ENCODE results near the gene NUP93. TPM values are rescaled to one million over a fixed set of nuclear protein-coding genes. Genes with fewer than 3 reads are reported as not detected.

NUP93 gene
- total and polyA plus RNA-seq, 2 of the 8 experiments (the other 6 are each of a cell fraction or from before 2014, with no cell fraction given): 147 to 201 TPM

- POLR2A ChIA-PET (ENCODE audit: partially characterized antibody): interaction anchor here (0.8 to 3.1 kb wide), 3 partner anchors 64 to 80 kb away, joined by 3 to 12 read pairs (median 3); no protein-coding TSS in a partner anchor
- H2AFZ ChIP-seq (ENCODE audit: low read length): peak overlapping the region; percentile 93; the same call in 1 of the 2 replicates
- H4K5ac ChIP-seq (ENCODE audit: insufficient read length, low read depth, low read length): no peak overlapping the region
- H3K27ac ChIP-seq (ENCODE audit: low read depth, low read length): no peak overlapping the region
- no peak overlapping the region for H3K4ac ChIP-seq (replicated peaks; ENCODE audit: insufficient read length, low read depth, low read length)
- peak; percentile 39 for FAIRE-seq
- no peaks in the 10 kb centered on the region for H3K79me1 ChIP-seq (ENCODE audit: low read depth, low read length)
- H3K9me3 ChIP-seq (ENCODE audit: insufficient read depth in 2 of 2, low read depth in 1 of 2, low read length in 1 of 2): no peaks in the 10 kb centered on the region
- no peak overlapping the region for H3K9ac ChIP-seq (replicated peaks in 1 of 4; ENCODE audit: extremely low read depth in 1 of 4, low read depth in 3 of 4, low read length in 3 of 4)
- no peaks in the 10 kb centered on the region for H3K4me1 ChIP-seq (replicated peaks in 1 of 4; ENCODE audit: control insufficient read depth in 3 of 4, insufficient read depth in 4 of 4, low read length in 3 of 4)
- no peak overlapping the region for H4K8ac ChIP-seq (ENCODE audit: extremely low read depth, insufficient read depth, low read length)
- 81% methylated on average over 23 of the region's 23 CpGs; no CpG with 5 or more reads in 1 of the 2 experiments for WGBS, 2 experiments (ENCODE audit: extremely low coverage in 1 of 2, insufficient coverage in 1 of 2, insufficient read length in 1 of 2, insufficient replicate concordance in 2 of 2, low coverage in 1 of 2, low lambda C conversion rate in 2 of 2, missing lambda C conversion rate in 1 of 2)
- no peak overlapping the region for H2BK12ac ChIP-seq (ENCODE audit: low read depth, low read length)
- H3K79me2 ChIP-seq (ENCODE audit: control insufficient read depth in 1 of 2, insufficient read depth in 2 of 2, low read length in 2 of 2): no peaks in the 10 kb centered on the region
- H2BK5ac ChIP-seq (ENCODE audit: low read depth, low read length): no peak overlapping the region
- TF ChIP-seq RAD21 (IDR thresholded peaks at IDR 0.05 in 1 of 2, conservative IDR thresholded peaks at IDR 0.05 in 1 of 2; ENCODE audit: low read depth in 2 of 2, low read length in 2 of 2) (peak; percentile 53 to 71), CTCF (IDR thresholded peaks at IDR 0.05; ENCODE audit: control extremely low read depth in 1 of 3, insufficient read depth in 1 of 3, low read depth in 1 of 3, low read length in 3 of 3) (peak in 2 of 3 experiments; percentile 50 to 70; a peak in 3 of 4 replicates), KDM1A (IDR thresholded peaks at IDR 0.05; ENCODE audit: borderline replicate concordance, low read length) (no peak)
- H2BK20ac ChIP-seq (ENCODE audit: low read length): no peak overlapping the region
- no peak overlapping the region for H2AK5ac ChIP-seq (ENCODE audit: low read depth, low read length)
- H4K20me1 ChIP-seq (replicated peaks in 1 of 2; ENCODE audit: control insufficient read depth in 1 of 2, insufficient read depth in 2 of 2, low read length in 2 of 2): no peaks in the 10 kb centered on the region
- H3K27me3 ChIP-seq (replicated peaks in 1 of 4; ENCODE audit: control insufficient read depth in 3 of 4, extremely low read depth in 1 of 4, insufficient read depth in 3 of 4, low read length in 3 of 4): no peaks in the 10 kb centered on the region
- H3K23ac ChIP-seq (ENCODE audit: insufficient read length): no peak overlapping the region
- no peak overlapping the region for H3K4me2 ChIP-seq (ENCODE audit: insufficient read depth in 1 of 2, low read depth in 2 of 2, low read length in 2 of 2)
- H3K18ac ChIP-seq (ENCODE audit: extremely low read depth, low read length): no peak overlapping the region; the same call in 1 of the 2 replicates
- peak in 1 of 2 experiments; percentile 63 for DNase-seq (ENCODE audit: low read depth in 1 of 2, low spot score in 2 of 2)
- no peak overlapping the region for H2BK120ac ChIP-seq (replicated peaks; ENCODE audit: low read depth, low read length)
- no peak overlapping the region for H3K4me3 ChIP-seq (ENCODE audit: extremely low read depth in 1 of 4, insufficient read depth in 2 of 4, low read depth in 3 of 4, low read length in 4 of 4)
- H3K36me3 ChIP-seq (ENCODE audit: control insufficient read depth in 2 of 4, insufficient read depth in 4 of 4, low read length in 3 of 4): no peaks in the 10 kb centered on the region
- no peak overlapping the region for H3K56ac ChIP-seq (replicated peaks; ENCODE audit: insufficient read length, low read depth, low read length)
- H4K91ac ChIP-seq (replicated peaks; ENCODE audit: insufficient read length, low read length): no peak overlapping the region
- H3K14ac ChIP-seq (ENCODE audit: insufficient read length): no peak overlapping the region
- H3K23me2 ChIP-seq (ENCODE audit: low read depth, low read length): no peaks in the 10 kb centered on the region; the same call in 1 of the 2 replicates
- CTCF ChIA-PET (ENCODE audit: partially characterized antibody): interaction anchor here (0.5 to 6.3 kb wide), 37 partner anchors 8 to 334 kb away, joined by 3 to 102 read pairs (median 4); partner anchors contain the start of gene HERPUD1
- no peak overlapping the region for H2BK15ac ChIP-seq (ENCODE audit: low read length)
Observed at GRCh38 chr16:56866955-56867830, 137.3 kb downstream of the NUP93 start.

Data from H1 (cell line).